ENCODE measurements around the gene WFS1. TPM values are rescaled to one million over a fixed set of nuclear protein-coding genes. Genes with fewer than 3 reads are reported as not detected.

Gene WFS1
- total and polyA plus RNA-seq, 2 of the 13 experiments (the other 11 are each of a cell fraction or from before 2014, with no cell fraction given), result 39.1 to 42.2 TPM

DNA sequence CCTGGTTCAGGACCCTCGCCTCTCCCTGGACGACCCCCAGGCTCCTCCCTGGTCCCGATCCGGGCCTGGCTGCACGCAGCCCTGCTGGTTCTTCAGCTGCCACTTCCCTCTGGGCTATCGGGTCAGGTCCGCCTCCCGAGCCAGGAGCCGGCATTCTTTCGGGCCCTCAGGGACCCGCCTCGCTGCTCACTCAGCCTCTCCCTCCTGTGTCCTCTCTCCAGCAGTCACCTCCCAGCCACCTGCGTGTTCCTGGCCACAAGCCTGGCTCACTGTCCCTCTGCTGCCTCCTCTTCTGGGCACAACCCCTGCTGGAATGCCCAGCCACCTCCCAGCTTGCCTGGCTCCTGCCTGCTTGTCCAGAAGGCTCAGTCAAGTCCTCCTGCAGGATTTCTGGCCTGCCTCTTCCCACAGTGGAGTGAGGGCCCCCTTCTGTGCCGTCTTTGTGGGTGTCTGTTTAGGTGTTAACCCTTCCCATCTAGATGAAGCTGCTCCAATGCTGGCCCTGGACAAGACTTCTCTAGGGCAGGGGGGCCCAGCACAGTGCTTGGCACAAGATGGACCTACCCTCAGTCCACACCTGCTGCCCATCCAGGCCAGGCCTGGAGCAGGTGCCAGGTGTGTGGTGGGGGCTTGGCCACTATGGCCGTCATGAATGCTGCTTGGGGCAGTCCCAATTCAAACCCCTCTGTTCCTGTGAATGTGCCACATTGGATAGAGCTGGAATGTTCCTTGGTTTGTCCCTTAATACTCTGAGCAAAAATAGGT lies 2.2 kb downstream of the WFS1 start (continued):
- TF ChIP-seq ZNF34 (CRISPR knock-in tag; IDR thresholded peaks at IDR 0.05; ENCODE audit: borderline replicate concordance) (0 out of 2 replicates have a peak, but pooled peaks have one; percentile 34), TOE1 (CRISPR knock-in tag; IDR thresholded peaks at IDR 0.05) (no peak), FOXC1 (CRISPR knock-in tag; IDR thresholded peaks at IDR 0.05; ENCODE audit: borderline replicate concordance) (no peak)

DNA sequence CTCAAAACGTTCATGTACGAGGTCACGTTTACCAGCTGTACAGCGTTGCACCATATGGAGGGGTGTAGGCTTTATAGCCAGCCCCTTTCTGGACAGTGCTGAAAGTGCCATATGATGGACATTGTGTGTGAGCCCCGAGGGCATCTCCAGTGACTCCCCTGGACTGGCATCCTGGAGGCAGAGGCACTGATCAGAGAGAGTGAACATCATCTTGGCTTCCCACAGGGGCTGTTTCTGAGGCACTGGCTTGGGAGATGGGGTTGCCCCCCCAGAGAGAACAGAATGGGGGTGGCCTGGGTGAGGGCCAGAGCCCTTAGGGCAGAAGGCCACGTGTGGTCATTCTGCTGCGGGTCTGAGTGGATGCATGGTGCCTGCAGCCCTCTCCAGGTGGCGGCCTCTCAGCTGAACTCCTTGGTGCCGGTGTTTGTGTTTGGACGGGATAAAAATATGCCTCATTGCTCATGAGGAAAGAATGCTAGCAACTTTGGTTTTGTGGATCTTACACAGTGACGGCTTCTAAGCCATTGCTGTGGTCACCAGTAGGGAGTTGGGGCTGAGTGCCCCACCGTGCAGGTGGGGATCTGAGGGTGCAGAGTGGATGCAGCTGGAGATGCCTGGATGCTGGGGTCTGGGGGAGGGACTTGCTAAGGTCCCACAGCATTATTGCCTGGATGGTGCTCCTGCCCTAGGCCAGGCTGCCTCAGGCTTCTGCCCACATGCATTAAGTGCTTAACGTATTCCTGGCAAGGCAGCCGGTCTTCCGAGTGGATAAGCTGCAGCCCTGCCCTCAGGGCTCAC lies 3.4 kb downstream of the WFS1 start:
- ChIA-PET POLR2A (interaction anchor here (1.2 to 5.0 kb wide), 2 partner anchors 35 to 50 kb away, joined by 3 to 41 read pairs; no protein-coding TSS in a partner anchor), CTCF (ENCODE audit: low intra/inter-chr PET ratio, low total read pairs) (no interaction called here)
- Histone ChIP-seq H4K20me1 (ENCODE audit: insufficient read depth, low read length) (no peaks in the 10 kb centered on the region), H3K9me3 (ENCODE audit: low read length) (no peaks in the 10 kb centered on the region), H2AFZ (ENCODE audit: low read length) (no peak overlapping the region), H3K4me1 (ENCODE audit: insufficient read depth, low read length) (peaks cover 89% of the 10 kb centered on the region), H3K36me3 (replicated peaks in 1 of 2; ENCODE audit: control insufficient read depth in 1 of 2, insufficient read depth in 2 of 2, low read length in 2 of 2) (peaks cover 3% of the 10 kb centered on the region in 2 experiments; a peak in 1 of 5 replicates), H3K4me3 (replicated peaks in 1 of 3; ENCODE audit: insufficient read depth in 1 of 3, low read depth in 2 of 3, low read length in 3 of 3) (peak overlapping the region; percentile 14 to 48 (median 16); a peak in 4 of 6 replicates), H3K4me2 (ENCODE audit: low read depth, low read length) (peak overlapping the region; percentile 75), H3K27ac (ENCODE audit: extremely low read length, insufficient read depth, low read length) (peak overlapping the region; percentile 71), H3K9ac (ENCODE audit: insufficient read depth, low read depth, low read length) (peak overlapping the region; percentile 63), H3K79me2 (ENCODE audit: insufficient read depth, low read length) (peaks cover 65% of the 10 kb centered on the region), H3K27me3 (ENCODE audit: control insufficient read depth in 1 of 2, insufficient read depth in 2 of 2, low read length in 2 of 2) (no peaks in the 10 kb centered on the region)
- in situ Hi-C loops (cut with HindIII; ENCODE audit: extremely low pct_ligation_motif_present, low pct_unique_long_range_greater_than_20kb), result no loop called here
- intact Hi-C loops (cut with micrococcal nuclease; ENCODE audit: unreplicated experiment), result no loop called here
- DNase-seq (ENCODE audit: low spot score), result peak; percentile 70
- no peak; the same call in 2 of the 3 replicates for ATAC-seq
- peak; percentile 12 for FAIRE-seq
- BruUV-seq (replicated peaks), result no TSS peak
- WGBS (ENCODE audit: low lambda C conversion rate), result 51% methylated on average over 8 of the region's 15 CpGs
- TF ChIP-seq JUNB (CRISPR knock-in tag; IDR thresholded peaks at IDR 0.05; ENCODE audit: borderline replicate concordance) (no peak), ASH2L (IDR thresholded peaks at IDR 0.05; ENCODE audit: insufficient read length, low read depth, low read length) (peak; percentile 41), FOSL2 (CRISPR knock-in tag; IDR thresholded peaks at IDR 0.05) (peak; percentile 83), POLR2A (IDR thresholded peaks at IDR 0.05; ENCODE audit: insufficient read depth in 1 of 2, low read depth in 2 of 2, low read length in 2 of 2) (peak in 1 of 2 experiments; percentile 43; a peak in 1 of 4 replicates), LCORL (IDR thresholded peaks at IDR 0.05) (no peak), LCORL (CRISPR knock-in tag; IDR thresholded peaks at IDR 0.05) (peak; percentile 65; the same call in 1 of the 2 replicates), ETV5 (CRISPR knock-in tag; IDR thresholded peaks at IDR 0.05; ENCODE audit: borderline replicate concordance) (peak; percentile 38; the same call in 1 of the 2 replicates), ZFX (CRISPR knock-in tag; IDR thresholded peaks at IDR 0.05; ENCODE audit: low read depth) (no peak), TCF7L2 (IDR thresholded peaks at IDR 0.05; ENCODE audit: low read depth, low read length) (no peak), CTCF (CRISPR knock-in tag; IDR thresholded peaks at IDR 0.05) (peak; percentile 33), SNAI1 (CRISPR knock-in tag; IDR thresholded peaks at IDR 0.05; ENCODE audit: borderline replicate concordance) (no peak)
